ENCODE results near the gene SH3BP1.
A peak's percentile ranks its signal among the peaks of the same experiment; 100 is the strongest.

The SH3BP1 gene

GRCh38 chr22:37674951-37675929, 35.8 kb downstream of the SH3BP1 start, which contains the start of gene LGALS1:
LGALS1 (plus strand) TSS chr22:37675636; CDS start chr22:37675703, 67 bp downstream.
- no peak for TF ChIP-seq CTCF (IDR thresholded peaks at IDR 0.05; ENCODE audit: borderline replicate concordance, insufficient read depth, low read depth, low read length)
- peak within 1 kb of the TSS; percentile 68 for H3K4me3 ChIP-seq (ENCODE audit: low read depth, low read length)

DNA sequence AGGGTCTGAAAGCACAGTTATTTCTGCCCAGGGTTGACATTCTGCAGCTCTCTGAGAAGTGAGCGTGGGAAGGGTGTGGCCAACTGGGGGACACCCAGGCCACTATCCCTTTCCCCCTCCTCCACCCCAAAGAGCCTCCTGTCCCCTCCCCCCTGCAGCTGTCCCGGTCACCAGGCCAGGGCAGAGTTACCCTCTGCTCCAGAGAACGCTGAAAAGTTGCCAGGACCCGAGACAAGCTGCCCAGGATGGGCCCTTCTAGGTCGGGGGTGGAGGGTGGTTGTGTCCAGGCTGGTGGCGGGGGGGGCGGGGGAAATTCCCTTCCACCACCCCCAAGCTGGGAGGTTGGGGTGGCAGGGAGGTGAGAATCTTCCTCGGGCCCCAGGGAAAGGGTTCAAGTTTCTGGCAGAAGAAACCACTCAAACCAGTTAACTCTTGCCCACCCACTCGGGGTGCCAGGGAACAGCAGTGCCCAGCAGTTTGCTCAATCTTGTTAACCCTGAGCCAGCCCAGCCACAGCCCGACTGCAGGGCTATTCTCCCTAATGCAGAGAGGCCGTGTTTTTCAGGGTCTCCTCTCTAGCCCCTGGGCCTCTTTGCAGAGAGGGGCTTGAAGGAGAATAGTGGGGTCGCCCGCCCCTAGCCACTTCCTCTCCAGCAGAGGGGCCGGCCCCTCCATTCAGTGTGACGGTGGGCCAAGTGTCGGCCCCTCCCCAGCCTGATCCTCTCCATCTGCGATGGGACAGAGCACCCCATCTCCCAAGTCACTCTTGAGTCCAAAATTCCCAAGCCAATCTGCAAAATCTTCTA, 36.7 kb downstream of the SH3BP1 start:
- peak overlapping the region; percentile 68 for H3K4me3 ChIP-seq (ENCODE audit: low read depth, low read length)
- no peak for TF ChIP-seq CTCF (IDR thresholded peaks at IDR 0.05; ENCODE audit: borderline replicate concordance, insufficient read depth, low read depth, low read length)

DNA sequence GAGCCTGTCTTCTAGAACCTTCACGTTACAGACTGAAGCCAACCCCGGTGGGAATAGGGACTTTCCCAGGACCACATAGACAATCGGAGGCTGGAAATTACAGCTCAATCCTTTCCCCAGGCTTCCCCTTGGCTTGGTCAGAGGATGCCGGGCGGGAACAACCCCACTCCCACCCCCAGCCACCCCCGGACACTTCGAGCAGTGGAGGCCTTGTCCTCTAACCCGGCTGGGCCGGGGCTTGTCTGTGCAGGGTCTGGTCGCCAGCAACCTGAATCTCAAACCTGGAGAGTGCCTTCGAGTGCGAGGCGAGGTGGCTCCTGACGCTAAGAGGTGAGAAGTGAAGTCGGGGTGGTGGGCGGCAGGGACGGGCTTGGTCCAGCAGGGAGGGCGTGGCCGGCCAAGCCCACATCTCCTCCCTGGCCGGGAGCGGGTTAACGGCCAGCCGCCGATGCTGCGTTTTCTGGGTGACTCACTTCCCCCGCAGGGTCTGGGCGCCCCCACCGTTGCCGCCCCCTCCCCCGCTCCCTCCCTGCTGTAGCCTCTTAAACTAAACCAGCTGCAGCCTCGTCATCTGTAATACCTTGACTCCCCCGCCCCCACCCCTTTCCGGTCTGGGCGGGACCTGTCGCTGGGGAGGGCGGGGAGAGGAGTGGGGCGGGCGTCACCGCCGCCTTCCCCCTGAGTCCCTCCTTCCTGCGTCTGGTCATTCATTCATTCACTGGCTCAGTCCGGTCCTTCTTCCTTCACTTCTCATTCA, 37.4 kb downstream of the SH3BP1 start:
- H3K4me3 ChIP-seq (ENCODE audit: low read depth, low read length) = peak overlapping the region; percentile 68
- TF ChIP-seq CTCF (IDR thresholded peaks at IDR 0.05; ENCODE audit: borderline replicate concordance, insufficient read depth, low read depth, low read length) = no peak

GRCh38 chr22:37677493-37677974, 38.1 kb downstream of the SH3BP1 start:
- TF ChIP-seq CTCF (IDR thresholded peaks at IDR 0.05; ENCODE audit: borderline replicate concordance, insufficient read depth, low read depth, low read length) = no peak
- H3K4me3 ChIP-seq (ENCODE audit: low read depth, low read length) = peak overlapping the region; percentile 68

- H3K4me3 ChIP-seq (ENCODE audit: low read depth, low read length) = no peak overlapping the region
- TF ChIP-seq CTCF (IDR thresholded peaks at IDR 0.05; ENCODE audit: borderline replicate concordance, insufficient read depth, low read depth, low read length) = no peak
These were observed 38.9 kb downstream of the SH3BP1 start for GRCh38 chr22:37678372-37678771.

DNA sequence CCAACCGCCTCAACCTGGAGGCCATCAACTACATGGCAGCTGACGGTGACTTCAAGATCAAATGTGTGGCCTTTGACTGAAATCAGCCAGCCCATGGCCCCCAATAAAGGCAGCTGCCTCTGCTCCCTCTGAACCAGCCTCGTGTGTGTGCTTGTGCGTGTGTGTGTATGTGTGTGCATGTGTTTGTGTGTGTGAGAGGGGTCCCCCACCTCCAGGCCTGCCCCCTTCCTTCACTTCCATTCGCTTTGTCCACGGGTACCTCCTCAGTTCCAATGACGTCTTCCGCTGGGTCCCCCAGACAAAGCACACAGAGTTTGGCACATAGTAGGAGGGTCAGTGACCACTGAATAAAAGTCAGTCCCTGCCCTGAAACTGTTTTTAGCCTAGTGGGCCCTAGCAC, 40.2 kb downstream of the SH3BP1 start:
- TF ChIP-seq CTCF (IDR thresholded peaks at IDR 0.05; ENCODE audit: borderline replicate concordance, insufficient read depth, low read depth, low read length) = no peak
- H3K4me3 ChIP-seq (ENCODE audit: low read depth, low read length) = no peak overlapping the region

Measured in GM12875 (cell line).